ENCODE measurements around the gene ADSS1.

The ADSS1 gene

GRCh38 chr14:104766863-104767633 is 43.0 kb downstream of the ADSS1 start:
- H3K36me3 ChIP-seq (ENCODE audit: insufficient read depth, low read length): peaks cover 41% of the 10 kb centered on the region
- H3K9me2 ChIP-seq (ENCODE audit: low read depth, low read length): no peaks in the 10 kb centered on the region
- no peak overlapping the region for H3K27ac ChIP-seq (ENCODE audit: low read depth, low read length, poor library complexity, severe bottlenecking)
- no peak overlapping the region for H3K4me2 ChIP-seq (ENCODE audit: low read length)
- no peaks in the 10 kb centered on the region for H4K20me1 ChIP-seq (ENCODE audit: insufficient read depth, low read length)
- no peaks in the 10 kb centered on the region for H3K27me3 ChIP-seq (ENCODE audit: insufficient read depth, low read length)
- no peaks in the 10 kb centered on the region for H3F3A ChIP-seq (ENCODE audit: insufficient read depth, low read length)
- H3K4me1 ChIP-seq (ENCODE audit: insufficient read depth, low read length, severe bottlenecking): no peaks in the 10 kb centered on the region
- H3K79me2 ChIP-seq (ENCODE audit: insufficient read depth, low read length): no peaks in the 10 kb centered on the region
- H3K4me3 ChIP-seq (ENCODE audit: low read depth, low read length, poor library complexity, severe bottlenecking): no peak overlapping the region
- H3K9ac ChIP-seq (ENCODE audit: low read length): no peak overlapping the region
- no peak overlapping the region for H2AFZ ChIP-seq (ENCODE audit: low read length)
- H3K9me3 ChIP-seq (ENCODE audit: low read length): peaks cover 15% of the 10 kb centered on the region
- no peak for TF ChIP-seq EZH2 (IDR thresholded peaks at IDR 0.05; ENCODE audit: borderline replicate concordance, low read length)
- no peak for TF ChIP-seq CTCF (IDR thresholded peaks at IDR 0.05; ENCODE audit: low read length)

DNA sequence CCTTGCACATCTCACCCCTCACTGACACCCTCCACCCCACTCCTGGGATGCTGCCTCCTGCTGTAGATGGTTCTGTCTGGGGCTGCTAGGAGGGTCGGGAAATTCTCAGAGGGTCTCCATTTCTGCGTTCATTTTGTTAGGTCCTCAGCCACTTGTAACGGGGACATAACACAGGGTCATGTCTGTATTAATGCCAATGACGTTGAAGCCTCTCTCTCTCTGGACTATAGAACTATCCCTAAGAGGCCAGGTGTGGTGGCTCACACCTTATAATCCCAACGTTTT is 43.5 kb downstream of the ADSS1 start:
- Histone ChIP-seq H3K4me2 (ENCODE audit: low read length) (no peak overlapping the region), H3K4me1 (ENCODE audit: insufficient read depth, low read length, severe bottlenecking) (no peaks in the 10 kb centered on the region), H3K27ac (ENCODE audit: low read depth, low read length, poor library complexity, severe bottlenecking) (no peak overlapping the region), H4K20me1 (ENCODE audit: insufficient read depth, low read length) (no peaks in the 10 kb centered on the region), H3K79me2 (ENCODE audit: insufficient read depth, low read length) (no peaks in the 10 kb centered on the region), H3F3A (ENCODE audit: insufficient read depth, low read length) (no peaks in the 10 kb centered on the region), H3K4me3 (ENCODE audit: low read depth, low read length, poor library complexity, severe bottlenecking) (no peak overlapping the region), H3K27me3 (ENCODE audit: insufficient read depth, low read length) (no peaks in the 10 kb centered on the region), H3K9me3 (ENCODE audit: low read length) (peaks cover 15% of the 10 kb centered on the region), H2AFZ (ENCODE audit: low read length) (no peak overlapping the region), H3K36me3 (ENCODE audit: insufficient read depth, low read length) (peaks cover 41% of the 10 kb centered on the region), H3K9ac (ENCODE audit: low read length) (no peak overlapping the region), H3K9me2 (ENCODE audit: low read depth, low read length) (no peaks in the 10 kb centered on the region)
- TF ChIP-seq CTCF (IDR thresholded peaks at IDR 0.05; ENCODE audit: low read length) (no peak), EZH2 (IDR thresholded peaks at IDR 0.05; ENCODE audit: borderline replicate concordance, low read length) (no peak)

DNA sequence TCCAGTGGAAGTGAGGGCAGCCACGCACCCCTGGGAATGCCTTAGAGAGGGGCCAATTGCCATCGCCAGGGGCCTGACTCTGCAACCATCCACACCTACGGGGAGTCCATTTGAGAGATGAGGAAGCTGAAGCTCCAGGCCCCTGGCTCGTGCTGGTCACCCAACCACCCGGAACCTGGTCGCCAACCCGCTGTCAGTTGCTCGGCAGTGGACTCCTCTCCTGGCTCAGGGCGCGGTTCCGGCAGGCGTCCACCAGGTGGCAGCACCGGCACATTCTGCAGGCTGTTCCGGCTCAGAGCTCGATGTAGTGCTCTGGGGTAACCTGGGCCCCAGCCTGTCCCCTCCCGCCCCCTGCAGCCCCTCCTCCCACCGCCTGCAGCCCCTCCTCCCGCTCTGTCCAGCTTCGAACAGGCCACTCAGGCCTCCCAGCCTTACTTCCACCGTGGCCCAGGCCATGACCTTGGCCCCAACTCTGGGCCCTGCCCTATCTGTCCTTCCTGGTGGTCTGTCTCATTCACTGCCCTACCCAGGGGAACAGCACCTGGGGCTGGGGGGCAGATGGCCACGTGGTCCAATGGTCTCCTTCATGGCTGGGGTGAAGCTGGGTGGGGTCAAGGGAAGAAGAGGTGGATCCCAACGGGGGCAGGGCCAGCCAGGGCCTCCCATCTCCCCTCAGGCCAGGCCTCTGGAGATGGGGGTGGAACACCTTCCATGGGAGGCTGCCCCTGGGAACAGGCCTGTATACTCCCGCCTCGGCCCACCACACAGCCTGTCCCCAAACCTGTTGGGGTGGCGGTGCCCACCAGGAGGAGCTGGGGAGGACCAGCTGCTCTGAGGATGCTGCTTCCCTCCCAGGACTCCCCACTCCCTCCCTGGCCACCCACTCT is 44.7 kb downstream of the ADSS1 start:
- Histone ChIP-seq H3F3A (ENCODE audit: insufficient read depth, low read length) (no peaks in the 10 kb centered on the region), H3K79me2 (ENCODE audit: insufficient read depth, low read length) (no peaks in the 10 kb centered on the region), H3K4me2 (ENCODE audit: low read length) (no peak overlapping the region), H3K36me3 (ENCODE audit: insufficient read depth, low read length) (peaks cover 50% of the 10 kb centered on the region), H3K9me2 (ENCODE audit: low read depth, low read length) (no peaks in the 10 kb centered on the region), H3K27me3 (ENCODE audit: insufficient read depth, low read length) (no peaks in the 10 kb centered on the region), H4K20me1 (ENCODE audit: insufficient read depth, low read length) (no peaks in the 10 kb centered on the region), H3K4me1 (ENCODE audit: insufficient read depth, low read length, severe bottlenecking) (no peaks in the 10 kb centered on the region), H2AFZ (ENCODE audit: low read length) (no peak overlapping the region), H3K27ac (ENCODE audit: low read depth, low read length, poor library complexity, severe bottlenecking) (no peak overlapping the region), H3K4me3 (ENCODE audit: low read depth, low read length, poor library complexity, severe bottlenecking) (no peak overlapping the region), H3K9ac (ENCODE audit: low read length) (no peak overlapping the region), H3K9me3 (ENCODE audit: low read length) (peaks cover 15% of the 10 kb centered on the region)
- TF ChIP-seq CTCF (IDR thresholded peaks at IDR 0.05; ENCODE audit: low read length) (peak; percentile 87), EZH2 (IDR thresholded peaks at IDR 0.05; ENCODE audit: borderline replicate concordance, low read length) (no peak)
